GM19193 (cell line): Measurements from ENCODE around the gene GOLT1B.
A peak's percentile ranks its signal among the peaks of the same experiment; 100 is the strongest.

ENCODE experiments used
- POLR2A ChIP-seq: IDR thresholded peaks from 4 replicates; pipeline ENCODE4 v1.6.1; 2011; ENCODE audit not compliant: insufficient read depth, insufficient read length; ENCODE audit errors: extremely low read depth

Gene GOLT1B, protein sequence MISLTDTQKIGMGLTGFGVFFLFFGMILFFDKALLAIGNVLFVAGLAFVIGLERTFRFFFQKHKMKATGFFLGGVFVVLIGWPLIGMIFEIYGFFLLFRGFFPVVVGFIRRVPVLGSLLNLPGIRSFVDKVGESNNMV

DNA sequence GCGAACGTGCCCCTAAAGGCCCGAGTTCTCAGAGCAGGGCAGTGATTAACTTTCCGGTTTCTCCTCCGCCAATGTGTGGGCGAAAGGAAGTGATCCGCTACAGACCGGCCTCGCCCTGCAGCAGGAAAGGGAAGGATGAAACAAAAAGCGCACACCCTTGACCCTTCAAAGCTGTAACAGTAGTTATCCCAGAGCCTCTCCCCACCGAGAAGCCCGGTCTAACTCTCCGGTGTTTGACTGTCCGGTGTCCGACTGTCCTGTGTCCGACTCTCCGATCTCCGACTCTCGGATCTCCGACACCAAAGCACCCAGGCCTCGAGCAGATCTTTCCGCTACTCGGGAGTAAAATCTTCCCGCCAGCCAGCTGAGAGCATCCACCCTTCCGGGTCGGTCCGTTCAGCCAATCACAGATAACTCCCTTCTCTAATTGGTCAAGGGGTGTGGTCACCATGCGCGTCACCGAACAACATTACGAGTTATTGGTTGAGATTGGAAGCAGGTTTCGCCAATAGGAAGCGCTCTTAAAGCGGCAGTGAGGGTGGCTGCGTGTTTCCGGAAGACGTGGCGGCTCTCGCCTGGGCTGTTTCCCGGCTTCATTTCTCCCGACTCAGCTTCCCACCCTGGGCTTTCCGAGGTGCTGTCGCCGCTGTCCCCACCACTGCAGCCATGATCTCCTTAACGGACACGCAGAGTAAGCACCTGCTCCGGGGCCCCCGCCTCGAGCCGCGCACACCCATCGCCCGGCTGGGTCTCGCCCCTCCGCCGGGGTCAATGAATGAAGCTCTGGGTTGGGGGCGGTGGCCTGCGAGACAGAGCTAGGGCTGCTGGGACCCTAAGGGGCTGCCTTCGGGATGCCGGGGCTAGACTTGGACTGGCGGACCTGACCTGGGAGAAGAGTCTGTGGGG lies at the start of gene GOLT1B, which contains the start of gene RECQL:
TSS of gene GOLT1B (plus strand) at position 532 of the 906 bp plus-strand sequence. CDS start at position 667, 135 bp downstream.
TSS of gene RECQL (minus strand) at position 378 of the 906 bp plus-strand sequence. CDS start 2,065 bp downstream, outside the sequence.
- peak; percentile 92 for TF ChIP-seq POLR2A

DNA sequence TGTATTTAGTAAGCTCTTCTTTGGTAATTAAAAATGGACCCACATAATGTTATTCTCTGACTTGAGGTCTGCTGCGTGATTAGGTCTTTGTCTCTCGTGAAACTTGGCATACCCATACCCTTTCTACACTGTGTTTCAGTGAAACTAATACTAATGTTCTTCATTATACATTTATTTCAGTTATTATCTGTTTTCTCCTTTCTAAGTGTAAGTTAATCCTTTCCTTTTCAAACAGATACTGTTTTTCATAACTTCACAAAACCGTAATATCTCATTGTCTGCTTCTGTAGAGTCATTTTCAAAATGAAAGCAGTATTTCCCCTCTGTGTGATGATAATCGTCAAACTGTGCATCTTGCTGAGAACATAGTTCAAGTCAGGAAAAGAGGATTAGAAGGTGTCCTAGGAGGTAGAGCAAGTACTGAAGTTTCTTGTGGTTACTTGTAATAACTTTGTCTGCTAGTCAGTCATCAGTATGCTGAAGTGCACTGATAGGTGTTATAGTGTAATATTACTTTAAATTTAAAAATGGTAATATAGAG lies 48.2 kb upstream of the GOLT1B start:
- TF ChIP-seq POLR2A: no peak

DNA sequence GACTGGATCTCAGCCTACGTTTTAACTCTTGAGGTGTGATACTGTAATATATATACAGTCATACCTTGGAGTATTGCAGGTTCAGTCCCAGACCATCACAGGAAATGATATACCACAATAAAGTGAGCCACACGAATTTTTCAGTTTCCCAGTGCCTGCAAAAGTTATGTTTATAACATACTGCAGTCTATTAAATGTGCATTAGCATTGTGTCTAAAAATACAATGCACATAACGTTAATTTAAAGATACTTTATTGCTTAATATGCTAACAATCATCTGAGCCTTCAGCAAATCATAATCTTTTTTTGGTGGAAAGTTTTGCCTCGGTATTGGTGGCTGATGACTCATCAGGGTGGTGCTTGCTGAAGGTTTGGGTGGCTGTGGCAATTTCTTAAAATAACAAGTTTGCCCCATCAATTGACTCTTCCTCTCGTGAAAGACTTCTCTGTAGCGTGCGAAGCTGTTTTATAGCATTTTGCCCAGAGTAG lies 45.3 kb upstream of the GOLT1B start:
- TF ChIP-seq POLR2A: no peak

DNA sequence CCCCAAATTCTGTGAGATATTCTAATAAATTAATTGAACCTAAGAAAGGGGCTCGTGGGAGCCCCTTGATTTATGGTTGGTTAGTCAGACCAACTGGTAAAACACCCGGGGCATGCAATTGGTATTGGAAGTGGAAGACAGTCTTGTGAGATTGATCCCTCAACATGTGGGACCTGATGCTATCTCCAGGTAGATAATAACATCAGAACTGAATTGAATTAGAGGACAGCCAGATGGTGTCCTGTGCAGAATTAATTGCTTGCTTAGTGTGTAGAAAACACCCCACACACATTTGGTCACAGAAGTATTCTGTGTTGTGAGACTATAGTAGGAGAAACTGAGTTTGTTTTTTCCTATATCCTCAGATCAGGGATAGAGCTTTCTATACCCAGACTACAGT lies 42.1 kb upstream of the GOLT1B start:
- no peak for TF ChIP-seq POLR2A

DNA sequence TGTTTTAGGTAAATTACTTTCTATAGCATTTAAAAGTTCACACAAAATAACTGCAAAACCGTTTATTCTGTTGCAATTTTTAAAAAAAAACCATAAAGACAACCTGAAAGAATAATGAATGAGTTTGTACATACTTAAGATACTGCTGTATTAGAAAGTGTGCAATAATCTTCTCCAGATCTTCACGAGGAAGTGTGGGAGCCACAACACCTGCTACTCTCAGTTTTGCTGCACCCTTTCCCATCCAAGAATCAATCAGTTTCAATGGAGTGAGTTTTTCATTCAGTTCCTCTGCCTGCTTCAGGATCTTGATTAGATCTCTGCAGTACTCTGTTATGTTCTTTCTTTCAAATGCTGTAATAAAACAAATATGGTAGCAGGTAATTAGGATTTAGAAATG lies 30.3 kb upstream of the GOLT1B start:
- TF ChIP-seq POLR2A: no peak

DNA sequence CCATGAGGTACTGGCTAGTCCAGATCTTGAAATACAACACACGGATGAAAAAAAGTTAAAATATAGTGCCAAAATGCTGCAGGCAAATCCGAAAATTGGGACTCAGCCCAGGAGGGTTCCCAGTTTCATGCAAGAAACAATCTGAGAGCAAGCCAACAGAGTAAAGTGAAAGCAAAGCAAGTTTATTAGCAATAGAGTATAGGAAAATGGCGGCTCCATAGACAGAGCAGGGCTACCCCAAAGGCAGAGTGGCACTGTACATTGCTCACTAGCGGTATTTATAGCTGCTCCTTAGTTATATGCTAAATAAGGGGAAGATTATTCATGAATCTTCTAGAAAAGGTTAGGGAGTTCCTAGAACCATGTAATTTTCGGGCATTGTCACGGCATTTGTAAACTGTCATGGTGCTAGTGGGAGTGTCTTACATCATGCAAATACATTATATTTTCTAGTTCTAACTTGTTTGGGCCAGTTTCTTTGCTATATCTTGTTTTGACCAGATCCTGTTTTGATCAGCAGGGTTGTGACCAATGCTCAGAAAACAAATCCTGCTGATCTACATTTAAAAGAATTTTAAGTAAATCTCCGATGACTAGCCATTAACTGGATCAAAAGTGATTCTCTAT lies 29.3 kb upstream of the GOLT1B start:
- TF ChIP-seq POLR2A: no peak

DNA sequence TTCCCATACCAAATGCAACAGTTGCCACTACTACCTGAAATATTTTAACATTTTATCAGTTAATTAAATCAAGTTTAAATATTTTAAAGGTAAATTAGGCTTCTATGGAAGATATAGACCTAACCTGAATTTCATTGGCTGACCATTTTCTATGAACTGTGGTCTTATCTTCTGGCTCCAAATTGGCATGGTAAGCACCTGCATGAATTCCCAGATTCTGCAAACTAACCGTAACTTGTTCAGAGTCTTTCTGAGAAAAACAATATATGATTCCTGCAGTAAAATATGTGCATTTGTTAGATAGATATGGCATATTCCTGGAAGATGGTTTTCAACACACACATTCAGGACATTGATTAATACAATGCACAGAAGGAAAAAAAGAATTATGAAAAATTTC lies 26.0 kb upstream of the GOLT1B start:
- TF ChIP-seq POLR2A: no peak

DNA sequence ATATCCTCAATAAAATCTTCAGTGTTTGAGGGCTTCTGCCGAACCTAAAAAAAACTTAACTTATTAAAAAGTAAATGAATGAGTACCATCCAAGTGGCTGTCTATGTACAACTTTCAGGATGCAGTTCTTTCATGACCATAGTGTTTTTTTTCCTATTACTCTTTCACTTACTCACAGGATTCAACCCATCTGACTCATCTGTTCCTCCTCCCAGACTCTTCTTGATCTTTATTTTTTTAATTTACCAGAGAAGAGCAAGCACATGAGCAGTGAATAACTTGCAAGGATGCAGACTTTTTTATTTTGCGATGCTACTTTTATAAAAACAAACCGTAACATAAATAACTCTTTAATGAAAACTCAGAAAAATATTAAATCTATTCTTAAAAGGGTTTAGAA lies 24.6 kb upstream of the GOLT1B start:
- no peak for TF ChIP-seq POLR2A

DNA sequence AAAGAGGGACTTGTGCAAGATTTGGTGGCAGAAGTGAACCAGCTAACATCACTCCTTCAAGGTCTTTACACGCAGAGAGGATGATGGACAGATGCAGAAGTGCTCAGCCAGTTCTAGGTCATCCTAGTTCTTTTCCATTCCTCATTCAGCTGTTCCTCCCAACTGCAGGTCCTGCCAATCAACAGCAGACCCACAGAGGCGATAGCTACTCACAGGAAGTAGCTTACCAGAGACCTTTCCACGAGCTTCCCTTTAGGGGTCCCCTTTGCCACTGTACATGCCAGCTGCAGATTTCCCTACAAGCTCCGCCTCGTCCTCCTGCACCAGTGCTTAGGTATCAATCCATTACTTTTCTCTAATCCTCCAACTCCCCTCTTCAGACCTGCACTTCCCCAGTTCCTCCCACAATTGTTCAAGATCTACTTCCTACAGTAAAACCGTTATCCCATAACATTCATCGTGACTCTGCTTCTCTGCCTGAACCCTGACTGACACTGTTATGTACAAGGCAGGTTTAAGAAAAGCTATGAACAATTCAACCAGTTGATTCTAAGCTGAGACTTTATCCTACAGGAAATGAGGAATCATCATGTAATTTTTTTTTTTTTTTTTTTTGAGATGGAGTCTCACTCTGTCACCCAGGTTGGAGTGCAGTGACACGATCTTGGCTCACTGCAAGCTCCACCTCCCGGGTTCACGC lies 22.7 kb upstream of the GOLT1B start:
- TF ChIP-seq POLR2A: no peak

DNA sequence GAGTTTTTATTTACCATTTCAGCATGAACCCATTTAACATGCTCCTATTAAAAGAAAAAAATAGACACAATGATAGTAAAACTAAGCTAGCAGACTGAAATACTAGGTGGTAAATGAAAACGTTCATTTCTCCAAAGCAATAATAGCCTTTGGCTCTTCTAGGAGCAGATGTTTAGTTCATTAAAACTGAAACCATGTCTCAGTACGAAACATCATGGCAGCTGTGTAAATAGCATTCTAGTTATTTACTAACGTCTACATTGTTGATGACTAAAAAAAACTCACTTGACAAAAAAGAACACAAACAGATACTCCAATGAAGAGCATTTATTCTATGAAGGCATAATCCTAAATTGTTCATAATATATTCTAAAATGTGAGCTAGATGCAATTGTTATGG lies 18.1 kb upstream of the GOLT1B start:
- no peak for TF ChIP-seq POLR2A

DNA sequence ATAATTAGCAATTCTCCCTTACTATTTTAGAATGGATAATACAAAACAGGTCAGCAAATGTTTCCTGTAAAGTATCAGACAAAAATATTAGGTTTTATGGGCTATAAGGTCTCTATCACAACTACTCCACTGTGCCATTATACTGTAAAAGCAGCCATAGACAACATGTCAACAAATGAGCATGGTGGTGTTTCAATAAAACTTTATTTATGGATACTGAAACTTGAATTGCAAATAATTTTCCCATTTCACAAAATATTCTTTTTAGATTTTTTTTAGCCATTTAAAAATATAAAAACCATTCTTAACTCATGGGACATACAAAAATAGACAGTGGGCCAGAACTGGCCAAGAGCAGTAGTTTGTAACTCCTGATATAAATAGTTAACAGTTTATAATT lies 15.6 kb upstream of the GOLT1B start:
- no peak for TF ChIP-seq POLR2A

DNA sequence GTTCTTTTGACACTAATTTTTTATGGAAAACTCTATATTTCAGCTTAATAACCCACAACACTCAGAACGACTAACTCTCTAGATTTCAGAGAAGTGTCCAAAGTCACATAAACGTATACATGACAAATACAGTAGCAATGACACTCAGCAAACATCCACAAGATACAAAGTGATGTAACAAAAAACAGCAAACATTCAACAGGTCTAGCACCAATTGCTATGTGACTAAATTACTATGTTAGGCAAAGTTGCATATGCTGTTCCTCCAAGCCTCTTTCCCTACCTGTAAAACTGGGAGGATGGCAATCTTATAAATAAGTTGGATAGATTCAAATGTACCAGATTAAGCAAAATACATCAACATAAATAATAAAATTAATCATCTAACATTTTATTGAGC lies 1.8 kb upstream of the GOLT1B start:
- no peak for TF ChIP-seq POLR2A

DNA sequence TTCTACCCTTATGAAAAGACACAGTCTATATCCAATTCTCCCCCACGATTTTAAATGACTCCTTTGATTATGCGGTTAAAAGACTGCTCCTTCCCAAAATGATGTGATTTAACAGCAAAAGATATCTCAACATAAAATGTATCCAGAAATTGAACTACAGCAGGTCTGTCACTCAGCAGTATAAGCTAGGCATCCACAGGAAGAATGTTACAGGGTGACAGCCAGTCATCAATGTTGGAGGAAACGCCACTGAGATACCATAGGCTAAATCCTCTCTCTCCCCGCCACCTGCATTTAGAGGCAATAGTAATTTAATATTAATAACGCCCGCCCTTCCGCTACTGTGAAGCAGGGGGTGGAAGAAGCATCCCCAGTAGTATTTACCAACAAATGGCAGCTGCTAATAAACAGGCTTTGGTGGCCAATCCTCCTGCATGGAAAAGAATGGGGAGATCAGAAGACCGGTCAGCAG lies 767 bp upstream of the GOLT1B start:
- no peak for TF ChIP-seq POLR2A

DNA sequence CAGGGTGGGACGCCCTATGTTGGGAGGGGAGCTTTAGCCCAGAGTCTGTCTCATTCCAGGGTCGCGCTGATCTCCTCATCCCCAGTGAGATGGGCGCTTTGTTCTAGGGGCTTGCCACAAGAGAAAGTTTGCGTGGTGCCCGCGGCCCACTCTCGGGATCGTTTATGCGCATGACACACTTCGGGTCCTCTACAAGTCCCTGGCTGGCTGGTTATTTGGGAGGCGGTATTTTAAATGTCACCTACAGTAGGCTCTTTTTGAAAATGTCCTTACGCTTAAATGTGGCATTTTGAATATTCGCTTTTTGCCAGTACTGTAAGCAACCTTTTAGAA lies 541 bp downstream of the GOLT1B start:
- no peak for TF ChIP-seq POLR2A

DNA sequence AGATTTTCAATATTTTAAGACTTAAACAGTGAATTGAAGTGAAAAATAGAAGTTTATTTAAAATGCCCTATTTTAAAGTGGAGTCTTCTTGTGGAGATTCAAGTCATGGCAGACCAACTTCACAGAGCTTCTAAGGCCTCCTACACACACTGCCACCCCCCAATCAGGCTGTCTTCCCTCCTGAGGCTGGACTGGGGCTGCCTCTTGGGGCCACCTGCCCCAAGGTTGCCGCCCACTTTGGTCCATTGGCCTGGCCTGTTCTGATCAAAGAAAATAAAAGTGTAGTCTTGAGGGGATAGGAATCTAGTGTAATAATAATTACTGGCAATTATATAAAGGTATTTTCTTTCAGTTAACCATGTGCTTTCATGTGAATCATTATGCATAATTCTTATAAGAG lies 1.3 kb downstream of the GOLT1B start:
- no peak for TF ChIP-seq POLR2A
